A549 (cell line): ENCODE results near the gene KCNV2. TPM values are rescaled to one million over a fixed set of nuclear protein-coding genes. Genes with fewer than 3 reads are reported as not detected.
A peak's percentile ranks its signal among the peaks of the same experiment; 100 is the strongest.

Experiments
- ATAC-seq, 2 experiments: fragments of 200-7000 bp in 1 of 2; fragments of >200 bp in 1 of 2; cut with Nextera tagmentation in 1 of 2; cut with Tn5 transposase in 1 of 2; 3 replicates each; pipeline versions ENCODE4 v1.8.0 to v1.9.1; 2018 to 2020; ENCODE audit warnings: mild to moderate bottlenecking in 1 of 2, moderate library complexity in 1 of 2
- CTCF ChIA-PET: fragments of 300-600 bp; sonication (Branson Sonifier 250); formaldehyde crosslinking; extraction: SDS; loops from one replicate; lab custom pipeline; 2021; ENCODE audit warnings: antibody characterized with exemption, inconsistent platforms; lab: Yijun Ruan, JAX
- POLR2A ChIA-PET: fragments of 350-600 bp; formaldehyde crosslinking; extraction: SDS; loops from one replicate; lab custom pipeline; 2021; ENCODE audit warnings: antibody characterized with exemption, inconsistent platforms; lab: Yijun Ruan, JAX
- DNase-seq, 2 experiments: peaks; one replicate each; pipeline versions ENCODE4 v3.0.0 to v3.0.0-alpha.2; 2011 to 2016; ENCODE audit warnings: low read depth in 1 of 2, low spot score in 1 of 2
- FAIRE-seq: peaks from 2 replicates; lab custom pipeline; 2011; peaks lifted over from hg19 to GRCh38; lab: Jason Lieb, UNC
- H3K27ac ChIP-seq, 2 experiments: fragments of >200 bp; sonication (Bioruptor Twin); formaldehyde crosslinking; 3 replicates each; pipeline ENCODE4 v1.5.1; 2016 to 2017
- H3K4me1 ChIP-seq: fragments of >200 bp; sonication (Bioruptor Twin); formaldehyde crosslinking; 3 replicates; pipeline ENCODE4 v1.6.1; 2016
- H3K4me2 ChIP-seq: fragments of >200 bp; sonication (Bioruptor Twin); formaldehyde crosslinking; 3 replicates; pipeline ENCODE4 v1.6.1; 2016
- H3K4me3 ChIP-seq: fragments of >200 bp; sonication (Bioruptor Twin); formaldehyde crosslinking; 3 replicates; pipeline ENCODE4 v1.5.1; 2016
- H3K9me3 ChIP-seq: fragments of >200 bp; sonication (Bioruptor Twin); formaldehyde crosslinking; 3 replicates; pipeline ENCODE4 v1.6.1; 2016
- ATOH8 ChIP-seq: fragments of 250-450 bp; sonication (Bioruptor Pico); IDR thresholded peaks from 2 replicates; pipeline ENCODE4 v1.5.0; 2020; ENCODE audit warnings: low read depth, mild to moderate bottlenecking, moderate library complexity
- CEBPB ChIP-seq, 2 experiments: fragments of >200 bp in 1 of 2; sonication (Bioruptor Twin) in 1 of 2; formaldehyde crosslinking in 1 of 2; IDR thresholded peaks; 2 replicates each; pipeline ENCODE4 v1.6.1; 2012 to 2016
- EHMT2 ChIP-seq: fragments of 200-600 bp; sonication (generic); IDR thresholded peaks from 2 replicates; pipeline ENCODE4 v1.6.1; 2016; ENCODE audit warnings: antibody characterized with exemption, low read depth, mild to moderate bottlenecking, moderate library complexity
- EP300 ChIP-seq, 2 experiments: fragments of >200 bp; sonication (Bioruptor Twin); formaldehyde crosslinking; IDR thresholded peaks; 2 replicates in 1 of 2; 3 replicates in 1 of 2; pipeline ENCODE4 v1.6.1; 2016 to 2017
- ESRRA ChIP-seq: fragments of 150-350 bp; IDR thresholded peaks from 2 replicates; pipeline ENCODE4 v1.6.1; 2014; ENCODE audit warnings: mild to moderate bottlenecking, low read length, borderline replicate concordance
- FOSB ChIP-seq: fragments of 250-450 bp; sonication (Bioruptor Pico); IDR thresholded peaks from 2 replicates; pipeline ENCODE4 v1.5.0; 2020; ENCODE audit warnings: mild to moderate bottlenecking, moderate library complexity
- HES2 ChIP-seq: fragments of >200 bp; sonication (Bioruptor Twin); formaldehyde crosslinking; IDR thresholded peaks from 2 replicates; pipeline ENCODE4 v1.6.1; 2016
- HMGXB4 ChIP-seq: fragments of 250-450 bp; sonication (Bioruptor Pico); IDR thresholded peaks from 2 replicates; pipeline ENCODE4 v1.5.0; 2021; ENCODE audit warnings: mild to moderate bottlenecking, moderate library complexity, borderline replicate concordance
- JUN ChIP-seq, 2 experiments: fragments of >200 bp; sonication (Bioruptor Twin); formaldehyde crosslinking; IDR thresholded peaks; 2 replicates in 1 of 2; 3 replicates in 1 of 2; pipeline ENCODE4 v1.6.1; 2016 to 2017
- MAFK ChIP-seq: fragments of 450-650 bp; IDR thresholded peaks from 2 replicates; pipeline ENCODE4 v1.6.1; 2014; ENCODE audit not compliant: partially characterized antibody
- MYC ChIP-seq: IDR thresholded peaks from 2 replicates; pipeline ENCODE4 v1.6.1; 2012; ENCODE audit warnings: mild to moderate bottlenecking, inconsistent platforms, low read length, improper control_type of control experiment, borderline replicate concordance
- NFE2L2 ChIP-seq: fragments of 150-350 bp; conservative IDR thresholded peaks from 2 replicates; pipeline ENCODE4 v1.6.1; 2014; ENCODE audit warnings: low read length
- TP53 ChIP-seq: fragments of 250-450 bp; sonication (Bioruptor Pico); IDR thresholded peaks from 2 replicates; pipeline ENCODE4 v1.5.0; 2021; ENCODE audit warnings: mild to moderate bottlenecking, moderate library complexity
- ZSCAN20 ChIP-seq: fragments of 250-450 bp; sonication (Bioruptor Pico); IDR thresholded peaks from 2 replicates; pipeline ENCODE4 v1.8.0; 2022; ENCODE audit warnings: mild to moderate bottlenecking, moderate library complexity
- WGBS: methylation state at CpG from one replicate; pipeline ENCODE4 v1.1.6; 2017; ENCODE audit errors: missing lambda C conversion rate; 5-methylcytosine and 5-hydroxymethylcytosine counted together
- polyA plus RNA-seq, 4 experiments: library from polyadenylated mRNA; depleted of rRNA in 3 of 4; stranded (reverse); fragments of >200 nt; fragmentation: RNase III in 1 of 4; extraction: RNeasy Plus Mini Kit Qiagen cat#74134 plus additional on column Dnase treatment in 1 of 4; gene quantifications; 2 replicates in 3 of 4; 3 replicates in 1 of 4; pipeline ENCODE4 v1.2.3, GENCODE V29; 2011 to 2017
- TF ChIP-seq, protein P1 (sequence below): fragments of >200 bp; sonication (Bioruptor Twin); formaldehyde crosslinking; IDR thresholded peaks from 3 replicates; pipeline ENCODE4 v1.5.1; 2016
- TF ChIP-seq, protein P2 (sequence below): IDR thresholded peaks from 2 replicates; pipeline ENCODE4 v1.6.1; 2012
- TF ChIP-seq, protein P3 (sequence below): fragments of 200-600 bp; sonication (generic); IDR thresholded peaks from 2 replicates; pipeline ENCODE4 v1.6.1; 2016; ENCODE audit warnings: antibody characterized with exemption, mild to moderate bottlenecking, moderate library complexity

The KCNV2 gene
- polyA plus RNA-seq, 2 of the 4 experiments (the other 2 are of a cell fraction) = not detected

GRCh38 chr9:2674141-2674824, 43.0 kb upstream of the KCNV2 start:
- CTCF ChIA-PET = no interaction called here
- WGBS = 79% methylated on average over 9 of the region's 9 CpGs

GRCh38 chr9:2675834-2676233, 41.5 kb upstream of the KCNV2 start:
- ATAC-seq (no peak), DNase-seq (no peak), FAIRE-seq (no peak)
- WGBS = 78% methylated on average over 1 of the region's 1 CpG
- TF ChIP-seq, protein P1, sequence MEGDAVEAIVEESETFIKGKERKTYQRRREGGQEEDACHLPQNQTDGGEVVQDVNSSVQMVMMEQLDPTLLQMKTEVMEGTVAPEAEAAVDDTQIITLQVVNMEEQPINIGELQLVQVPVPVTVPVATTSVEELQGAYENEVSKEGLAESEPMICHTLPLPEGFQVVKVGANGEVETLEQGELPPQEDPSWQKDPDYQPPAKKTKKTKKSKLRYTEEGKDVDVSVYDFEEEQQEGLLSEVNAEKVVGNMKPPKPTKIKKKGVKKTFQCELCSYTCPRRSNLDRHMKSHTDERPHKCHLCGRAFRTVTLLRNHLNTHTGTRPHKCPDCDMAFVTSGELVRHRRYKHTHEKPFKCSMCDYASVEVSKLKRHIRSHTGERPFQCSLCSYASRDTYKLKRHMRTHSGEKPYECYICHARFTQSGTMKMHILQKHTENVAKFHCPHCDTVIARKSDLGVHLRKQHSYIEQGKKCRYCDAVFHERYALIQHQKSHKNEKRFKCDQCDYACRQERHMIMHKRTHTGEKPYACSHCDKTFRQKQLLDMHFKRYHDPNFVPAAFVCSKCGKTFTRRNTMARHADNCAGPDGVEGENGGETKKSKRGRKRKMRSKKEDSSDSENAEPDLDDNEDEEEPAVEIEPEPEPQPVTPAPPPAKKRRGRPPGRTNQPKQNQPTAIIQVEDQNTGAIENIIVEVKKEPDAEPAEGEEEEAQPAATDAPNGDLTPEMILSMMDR = no peak
- TF ChIP-seq EP300 (IDR thresholded peaks at IDR 0.05) = no peak
- TF ChIP-seq CEBPB (IDR thresholded peaks at IDR 0.05) = no peak
- TF ChIP-seq HES2 = no peak
- TF ChIP-seq, protein P2, sequence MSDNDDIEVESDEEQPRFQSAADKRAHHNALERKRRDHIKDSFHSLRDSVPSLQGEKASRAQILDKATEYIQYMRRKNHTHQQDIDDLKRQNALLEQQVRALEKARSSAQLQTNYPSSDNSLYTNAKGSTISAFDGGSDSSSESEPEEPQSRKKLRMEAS = no peak
- no peak for TF ChIP-seq FOSB (CRISPR knock-in tag)
- no peak for TF ChIP-seq TP53
- TF ChIP-seq ZSCAN20 (CRISPR knock-in tag) = no peak
- TF ChIP-seq ATOH8 (CRISPR knock-in tag) = no peak
- H3K9me3 ChIP-seq = no peaks in the 10 kb centered on the region
- no peak overlapping the region for H3K4me3 ChIP-seq
- H3K4me2 ChIP-seq = no peak overlapping the region
- POLR2A ChIA-PET = no interaction called here
- peaks cover 20% of the 10 kb centered on the region; the same call in 2 of the 3 replicates for H3K4me1 ChIP-seq
- H3K27ac ChIP-seq = no peak overlapping the region
- CTCF ChIA-PET = no interaction called here

More at GRCh38 chr9:2674141-2674824, 43.0 kb upstream of the KCNV2 start:
- ATAC-seq = no peak
- DNase-seq = no peak
- POLR2A ChIA-PET = no interaction called here
- TF ChIP-seq MAFK = peak; percentile 64
- TF ChIP-seq NFE2L2 = no peak
- no peak for FAIRE-seq
- no peak overlapping the region for H3K27ac ChIP-seq
- H3K9me3 ChIP-seq = no peaks in the 10 kb centered on the region
- peaks cover 20% of the 10 kb centered on the region; the same call in 2 of the 3 replicates for H3K4me1 ChIP-seq
- no peak overlapping the region for H3K4me2 ChIP-seq
- no peak overlapping the region for H3K4me3 ChIP-seq

DNA sequence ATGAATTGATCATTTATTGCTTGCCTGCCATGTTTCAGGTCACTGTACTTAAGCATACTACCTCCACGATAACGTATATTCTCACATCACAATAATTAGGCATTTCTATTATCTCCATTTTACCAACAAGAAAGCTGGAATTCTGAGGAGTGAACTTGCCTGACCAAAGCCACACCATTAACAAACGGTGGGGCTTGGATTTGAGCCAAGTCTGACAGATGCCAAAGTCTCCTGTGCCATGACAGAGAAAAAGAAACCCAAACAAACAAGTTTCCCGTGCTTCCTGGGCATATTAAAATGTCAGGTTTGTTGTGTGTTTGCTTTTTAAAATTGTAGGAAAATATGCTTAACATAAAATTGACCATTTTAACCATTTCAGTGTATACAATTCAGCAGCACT, 40.8 kb upstream of the KCNV2 start:
- no peak overlapping the region for H3K4me3 ChIP-seq
- ChIA-PET POLR2A (no interaction called here), CTCF (interaction anchor here (1.3 kb wide), 1 partner anchor 10 kb away, joined by 3 read pairs; no protein-coding TSS in a partner anchor)
- ATAC-seq = no peak
- no peaks in the 10 kb centered on the region for H3K9me3 ChIP-seq
- FAIRE-seq = no peak
- DNase-seq = no peak
- no peak for TF ChIP-seq EHMT2
- TF ChIP-seq ESRRA = no peak
- TF ChIP-seq EP300 (IDR thresholded peaks at IDR 0.05) = no peak
- no peak for TF ChIP-seq HMGXB4 (CRISPR knock-in tag)
- TF ChIP-seq JUN (IDR thresholded peaks at IDR 0.05) = no peak
- TF ChIP-seq MYC = no peak
- TF ChIP-seq, protein P3, sequence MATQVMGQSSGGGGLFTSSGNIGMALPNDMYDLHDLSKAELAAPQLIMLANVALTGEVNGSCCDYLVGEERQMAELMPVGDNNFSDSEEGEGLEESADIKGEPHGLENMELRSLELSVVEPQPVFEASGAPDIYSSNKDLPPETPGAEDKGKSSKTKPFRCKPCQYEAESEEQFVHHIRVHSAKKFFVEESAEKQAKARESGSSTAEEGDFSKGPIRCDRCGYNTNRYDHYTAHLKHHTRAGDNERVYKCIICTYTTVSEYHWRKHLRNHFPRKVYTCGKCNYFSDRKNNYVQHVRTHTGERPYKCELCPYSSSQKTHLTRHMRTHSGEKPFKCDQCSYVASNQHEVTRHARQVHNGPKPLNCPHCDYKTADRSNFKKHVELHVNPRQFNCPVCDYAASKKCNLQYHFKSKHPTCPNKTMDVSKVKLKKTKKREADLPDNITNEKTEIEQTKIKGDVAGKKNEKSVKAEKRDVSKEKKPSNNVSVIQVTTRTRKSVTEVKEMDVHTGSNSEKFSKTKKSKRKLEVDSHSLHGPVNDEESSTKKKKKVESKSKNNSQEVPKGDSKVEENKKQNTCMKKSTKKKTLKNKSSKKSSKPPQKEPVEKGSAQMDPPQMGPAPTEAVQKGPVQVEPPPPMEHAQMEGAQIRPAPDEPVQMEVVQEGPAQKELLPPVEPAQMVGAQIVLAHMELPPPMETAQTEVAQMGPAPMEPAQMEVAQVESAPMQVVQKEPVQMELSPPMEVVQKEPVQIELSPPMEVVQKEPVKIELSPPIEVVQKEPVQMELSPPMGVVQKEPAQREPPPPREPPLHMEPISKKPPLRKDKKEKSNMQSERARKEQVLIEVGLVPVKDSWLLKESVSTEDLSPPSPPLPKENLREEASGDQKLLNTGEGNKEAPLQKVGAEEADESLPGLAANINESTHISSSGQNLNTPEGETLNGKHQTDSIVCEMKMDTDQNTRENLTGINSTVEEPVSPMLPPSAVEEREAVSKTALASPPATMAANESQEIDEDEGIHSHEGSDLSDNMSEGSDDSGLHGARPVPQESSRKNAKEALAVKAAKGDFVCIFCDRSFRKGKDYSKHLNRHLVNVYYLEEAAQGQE = no peak
- 52% methylated on average over 4 of the region's 4 CpGs for WGBS
- peaks cover 20% of the 10 kb centered on the region; the same call in 2 of the 3 replicates for H3K4me1 ChIP-seq
- peak overlapping the region; percentile 17; the same call in 1 of the 3 replicates for H3K4me2 ChIP-seq
- no peak overlapping the region for H3K27ac ChIP-seq
